Stimulated activated CD4-positive, alpha-beta T cell treated with anti-CD3 and anti-CD28 coated beads, Interleukin-4, amount 100 ng/mL, for 48 hours (primary cell): ENCODE data around the gene COBL.

Experiments used
- DNase-seq, 2 donors: peaks; one replicate each; pipeline ENCODE4 v3.0.0-alpha.2; 2020; ENCODE audit warnings: low read depth in 2 of 2

COBL gene

GRCh38 chr7:51113962-51114361, 202.6 kb downstream of the COBL start:
- DNase-seq, result no peak

GRCh38 chr7:51113560-51113959, 203.0 kb downstream of the COBL start:
- no peak for DNase-seq

GRCh38 chr7:51111241-51111940, 205.2 kb downstream of the COBL start:
- no peak for DNase-seq

- no peak for DNase-seq
Observed at GRCh38 chr7:51108134-51108533, 208.5 kb downstream of the COBL start.

- DNase-seq, result no peak
Observed at GRCh38 chr7:51104278-51104677, 212.3 kb downstream of the COBL start.

- no peak for DNase-seq
Observed at GRCh38 chr7:51103718-51104117, 212.9 kb downstream of the COBL start.

GRCh38 chr7:51102828-51103227, 213.8 kb downstream of the COBL start:
- DNase-seq, result no peak

- DNase-seq, result no peak
Observed at GRCh38 chr7:51101111-51101757, 215.4 kb downstream of the COBL start.

GRCh38 chr7:51090411-51090810, 226.2 kb downstream of the COBL start:
- DNase-seq, result no peak

GRCh38 chr7:51085034-51085692, 231.4 kb downstream of the COBL start:
- no peak for DNase-seq

- no peak for DNase-seq
Observed at GRCh38 chr7:51084121-51084520, 232.5 kb downstream of the COBL start.

GRCh38 chr7:51082940-51083533, 233.6 kb downstream of the COBL start:
- no peak for DNase-seq

- DNase-seq, result no peak
Observed at GRCh38 chr7:51082096-51082840, 234.3 kb downstream of the COBL start.

GRCh38 chr7:51081270-51081890, 235.2 kb downstream of the COBL start:
- DNase-seq, result no peak

GRCh38 chr7:51080622-51081269, 235.9 kb downstream of the COBL start:
- DNase-seq, result no peak

- no peak for DNase-seq
Observed at GRCh38 chr7:51080216-51080615, 236.4 kb downstream of the COBL start.

- DNase-seq, result no peak
Observed at GRCh38 chr7:51079494-51079893, 237.1 kb downstream of the COBL start.

- DNase-seq, result no peak
Observed at GRCh38 chr7:51078653-51079052, 238.0 kb downstream of the COBL start.

- DNase-seq, result no peak
Observed at GRCh38 chr7:51077987-51078370, 238.6 kb downstream of the COBL start.

- DNase-seq, result no peak
Observed at GRCh38 chr7:51077316-51077986, 239.2 kb downstream of the COBL start.
